ENCODE data around the gene DPH2. TPM values are rescaled to one million over a fixed set of nuclear protein-coding genes. Genes with fewer than 3 reads are reported as not detected.

DPH2 gene
- total and polyA plus RNA-seq, 10 of the 15 experiments (the other 5 are each of a cell fraction or from before 2014, with no cell fraction given), result 13.1 to 82.9 (median 52.0) TPM

DNA sequence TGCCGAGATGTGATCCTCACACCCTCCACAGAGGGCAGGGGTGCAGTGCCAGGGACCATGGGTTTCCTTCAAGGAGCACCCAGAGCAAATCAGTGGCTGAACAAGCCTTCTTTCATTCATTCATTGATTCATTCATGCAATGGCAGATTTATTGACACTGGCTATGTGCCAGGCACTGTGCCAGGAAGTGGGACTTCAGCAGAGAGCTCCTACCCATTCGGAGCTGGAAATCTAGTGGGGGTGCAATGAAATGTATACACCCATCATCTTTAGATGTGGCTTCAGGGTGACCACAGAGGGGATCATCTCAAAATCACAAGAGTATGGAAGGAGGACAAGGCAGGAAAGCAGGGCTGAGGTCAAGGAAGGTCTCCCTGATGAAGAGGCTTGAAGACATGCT is 42.6 kb downstream of the DPH2 start:
- Histone ChIP-seq H3K9me3 (replicated peaks; ENCODE audit: control insufficient read depth, insufficient read depth, low read length) (no peaks in the 10 kb centered on the region), H3K79me2 (ENCODE audit: control insufficient read depth, insufficient read depth, low read length) (no peaks in the 10 kb centered on the region), H3K4me2 (ENCODE audit: control insufficient read depth, insufficient read depth) (no peak overlapping the region), H3K36me3 (ENCODE audit: control insufficient read depth in 2 of 2, insufficient read depth in 2 of 2, low read length in 1 of 2) (no peaks in the 10 kb centered on the region), H3K4me1 (ENCODE audit: control insufficient read depth, insufficient read depth, low read length) (no peaks in the 10 kb centered on the region), H3K27ac (ENCODE audit: control insufficient read depth, insufficient read depth) (no peak overlapping the region), H3K4me3 (no peak overlapping the region), H2AFZ (ENCODE audit: control insufficient read depth, low read depth, low read length) (no peak overlapping the region), H3K9ac (ENCODE audit: control insufficient read depth, insufficient read depth, low read length) (no peak overlapping the region), H4K20me1 (ENCODE audit: control insufficient read depth, insufficient read depth) (no peaks in the 10 kb centered on the region), H3K27me3 (replicated peaks in 1 of 2; ENCODE audit: control insufficient read depth in 2 of 2, insufficient read depth in 2 of 2, low read length in 1 of 2) (no peaks in the 10 kb centered on the region; a peak in 1 of 4 replicates)
- TF ChIP-seq, protein P1, sequence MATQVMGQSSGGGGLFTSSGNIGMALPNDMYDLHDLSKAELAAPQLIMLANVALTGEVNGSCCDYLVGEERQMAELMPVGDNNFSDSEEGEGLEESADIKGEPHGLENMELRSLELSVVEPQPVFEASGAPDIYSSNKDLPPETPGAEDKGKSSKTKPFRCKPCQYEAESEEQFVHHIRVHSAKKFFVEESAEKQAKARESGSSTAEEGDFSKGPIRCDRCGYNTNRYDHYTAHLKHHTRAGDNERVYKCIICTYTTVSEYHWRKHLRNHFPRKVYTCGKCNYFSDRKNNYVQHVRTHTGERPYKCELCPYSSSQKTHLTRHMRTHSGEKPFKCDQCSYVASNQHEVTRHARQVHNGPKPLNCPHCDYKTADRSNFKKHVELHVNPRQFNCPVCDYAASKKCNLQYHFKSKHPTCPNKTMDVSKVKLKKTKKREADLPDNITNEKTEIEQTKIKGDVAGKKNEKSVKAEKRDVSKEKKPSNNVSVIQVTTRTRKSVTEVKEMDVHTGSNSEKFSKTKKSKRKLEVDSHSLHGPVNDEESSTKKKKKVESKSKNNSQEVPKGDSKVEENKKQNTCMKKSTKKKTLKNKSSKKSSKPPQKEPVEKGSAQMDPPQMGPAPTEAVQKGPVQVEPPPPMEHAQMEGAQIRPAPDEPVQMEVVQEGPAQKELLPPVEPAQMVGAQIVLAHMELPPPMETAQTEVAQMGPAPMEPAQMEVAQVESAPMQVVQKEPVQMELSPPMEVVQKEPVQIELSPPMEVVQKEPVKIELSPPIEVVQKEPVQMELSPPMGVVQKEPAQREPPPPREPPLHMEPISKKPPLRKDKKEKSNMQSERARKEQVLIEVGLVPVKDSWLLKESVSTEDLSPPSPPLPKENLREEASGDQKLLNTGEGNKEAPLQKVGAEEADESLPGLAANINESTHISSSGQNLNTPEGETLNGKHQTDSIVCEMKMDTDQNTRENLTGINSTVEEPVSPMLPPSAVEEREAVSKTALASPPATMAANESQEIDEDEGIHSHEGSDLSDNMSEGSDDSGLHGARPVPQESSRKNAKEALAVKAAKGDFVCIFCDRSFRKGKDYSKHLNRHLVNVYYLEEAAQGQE (IDR thresholded peaks at IDR 0.05; ENCODE audit: low read depth, low read length), result no peak
- TF ChIP-seq HDAC6 (IDR thresholded peaks at IDR 0.05; ENCODE audit: unreplicated experiment), result no peak
- TF ChIP-seq TCF7 (IDR thresholded peaks at IDR 0.05; ENCODE audit: borderline replicate concordance), result no peak
- TF ChIP-seq SRF (IDR thresholded peaks at IDR 0.05; ENCODE audit: low read depth in 2 of 2, low read length in 2 of 2), result no peak
- TF ChIP-seq BCL11A (IDR thresholded peaks at IDR 0.05; ENCODE audit: low read depth, low read length), result no peak
- TF ChIP-seq CEBPB (IDR thresholded peaks at IDR 0.05; ENCODE audit: borderline replicate concordance in 1 of 2, low read depth in 2 of 2, low read length in 2 of 2), result no peak
- TF ChIP-seq HDGF (IDR thresholded peaks at IDR 0.05), result no peak
- no peak for TF ChIP-seq MYC (IDR thresholded peaks at IDR 0.05; ENCODE audit: insufficient read depth, insufficient read length, insufficient replicate concordance, low read length, severe bottlenecking)
- TF ChIP-seq NR2C2 (IDR thresholded peaks at IDR 0.05; ENCODE audit: borderline replicate concordance, control insufficient read depth, insufficient read length, low read depth), result no peak
- no peak for TF ChIP-seq ZNF217 (IDR thresholded peaks at IDR 0.05)
- TF ChIP-seq PAX5 (IDR thresholded peaks at IDR 0.05; ENCODE audit: borderline replicate concordance, low read depth, low read length), result no peak
- no peak for TF ChIP-seq IRF4 (IDR thresholded peaks at IDR 0.05; ENCODE audit: low read depth, low read length)
- TF ChIP-seq JUND (IDR thresholded peaks at IDR 0.05; ENCODE audit: low read depth, low read length), result no peak
- no peak for TF ChIP-seq NRF1 (conservative IDR thresholded peaks at IDR 0.05; ENCODE audit: low read depth, low read length)
- TF ChIP-seq, protein P2, sequence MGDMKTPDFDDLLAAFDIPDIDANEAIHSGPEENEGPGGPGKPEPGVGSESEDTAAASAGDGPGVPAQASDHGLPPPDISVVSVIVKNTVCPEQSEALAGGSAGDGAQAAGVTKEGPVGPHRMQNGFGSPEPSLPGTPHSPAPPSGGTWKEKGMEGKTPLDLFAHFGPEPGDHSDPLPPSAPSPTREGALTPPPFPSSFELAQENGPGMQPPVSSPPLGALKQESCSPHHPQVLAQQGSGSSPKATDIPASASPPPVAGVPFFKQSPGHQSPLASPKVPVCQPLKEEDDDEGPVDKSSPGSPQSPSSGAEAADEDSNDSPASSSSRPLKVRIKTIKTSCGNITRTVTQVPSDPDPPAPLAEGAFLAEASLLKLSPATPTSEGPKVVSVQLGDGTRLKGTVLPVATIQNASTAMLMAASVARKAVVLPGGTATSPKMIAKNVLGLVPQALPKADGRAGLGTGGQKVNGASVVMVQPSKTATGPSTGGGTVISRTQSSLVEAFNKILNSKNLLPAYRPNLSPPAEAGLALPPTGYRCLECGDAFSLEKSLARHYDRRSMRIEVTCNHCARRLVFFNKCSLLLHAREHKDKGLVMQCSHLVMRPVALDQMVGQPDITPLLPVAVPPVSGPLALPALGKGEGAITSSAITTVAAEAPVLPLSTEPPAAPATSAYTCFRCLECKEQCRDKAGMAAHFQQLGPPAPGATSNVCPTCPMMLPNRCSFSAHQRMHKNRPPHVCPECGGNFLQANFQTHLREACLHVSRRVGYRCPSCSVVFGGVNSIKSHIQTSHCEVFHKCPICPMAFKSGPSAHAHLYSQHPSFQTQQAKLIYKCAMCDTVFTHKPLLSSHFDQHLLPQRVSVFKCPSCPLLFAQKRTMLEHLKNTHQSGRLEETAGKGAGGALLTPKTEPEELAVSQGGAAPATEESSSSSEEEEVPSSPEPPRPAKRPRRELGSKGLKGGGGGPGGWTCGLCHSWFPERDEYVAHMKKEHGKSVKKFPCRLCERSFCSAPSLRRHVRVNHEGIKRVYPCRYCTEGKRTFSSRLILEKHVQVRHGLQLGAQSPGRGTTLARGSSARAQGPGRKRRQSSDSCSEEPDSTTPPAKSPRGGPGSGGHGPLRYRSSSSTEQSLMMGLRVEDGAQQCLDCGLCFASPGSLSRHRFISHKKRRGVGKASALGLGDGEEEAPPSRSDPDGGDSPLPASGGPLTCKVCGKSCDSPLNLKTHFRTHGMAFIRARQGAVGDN (IDR thresholded peaks at IDR 0.05), result no peak
- RAD21 ChIA-PET (ENCODE audit: unreplicated experiment), result interaction anchor here (1.9 kb wide), 1 partner anchor 24 kb away, joined by 5 read pairs; no protein-coding TSS in a partner anchor
- POLR2A ChIA-PET, result no interaction called here
- FAIRE-seq (no peak), DNase-seq (ENCODE audit: low read depth, low spot score) (no peak), ATAC-seq (no peak)
- WGBS (ENCODE audit: insufficient coverage, insufficient replicate concordance, low lambda C conversion rate, missing lambda C conversion rate), result 63% methylated on average over 2 of the region's 2 CpGs
- CTCF ChIA-PET, result no interaction called here
- SMC1A ChIA-PET (ENCODE audit: uncharacterized antibody, unreplicated experiment), result interaction anchor here (0.6 kb wide), 1 partner anchor 24 kb away, joined by 3 read pairs; no protein-coding TSS in a partner anchor
- intact Hi-C loops (cut with micrococcal nuclease; ENCODE audit: unreplicated experiment) (no loop called here), in situ Hi-C loops (cut with MboI) (no loop called here)
- BruUV-seq (replicated peaks), result no TSS peak

All from GM12878 (cell line).